ENCODE results near the gene ESRRG.

DNA sequence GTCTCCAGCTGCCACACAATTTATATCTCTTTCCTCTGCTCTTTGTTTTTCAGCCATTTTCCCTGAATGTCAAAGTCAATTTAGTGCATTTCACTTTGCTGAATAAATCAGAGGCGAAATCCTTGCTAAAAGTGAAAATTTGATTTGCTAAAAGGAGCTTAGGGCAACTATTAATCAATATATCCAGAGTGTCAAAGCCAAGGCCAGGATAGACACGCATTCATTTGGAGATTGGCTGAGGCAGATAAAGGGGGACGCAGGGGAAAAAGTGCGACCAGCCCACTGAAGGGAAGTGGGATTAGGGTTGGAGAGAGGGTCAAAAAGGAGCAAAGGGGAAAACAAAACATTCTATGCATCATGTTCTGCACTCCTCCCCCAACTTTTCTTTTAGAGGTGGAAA is 167.6 kb downstream of the ESRRG start:
- TF ChIP-seq, protein P1, sequence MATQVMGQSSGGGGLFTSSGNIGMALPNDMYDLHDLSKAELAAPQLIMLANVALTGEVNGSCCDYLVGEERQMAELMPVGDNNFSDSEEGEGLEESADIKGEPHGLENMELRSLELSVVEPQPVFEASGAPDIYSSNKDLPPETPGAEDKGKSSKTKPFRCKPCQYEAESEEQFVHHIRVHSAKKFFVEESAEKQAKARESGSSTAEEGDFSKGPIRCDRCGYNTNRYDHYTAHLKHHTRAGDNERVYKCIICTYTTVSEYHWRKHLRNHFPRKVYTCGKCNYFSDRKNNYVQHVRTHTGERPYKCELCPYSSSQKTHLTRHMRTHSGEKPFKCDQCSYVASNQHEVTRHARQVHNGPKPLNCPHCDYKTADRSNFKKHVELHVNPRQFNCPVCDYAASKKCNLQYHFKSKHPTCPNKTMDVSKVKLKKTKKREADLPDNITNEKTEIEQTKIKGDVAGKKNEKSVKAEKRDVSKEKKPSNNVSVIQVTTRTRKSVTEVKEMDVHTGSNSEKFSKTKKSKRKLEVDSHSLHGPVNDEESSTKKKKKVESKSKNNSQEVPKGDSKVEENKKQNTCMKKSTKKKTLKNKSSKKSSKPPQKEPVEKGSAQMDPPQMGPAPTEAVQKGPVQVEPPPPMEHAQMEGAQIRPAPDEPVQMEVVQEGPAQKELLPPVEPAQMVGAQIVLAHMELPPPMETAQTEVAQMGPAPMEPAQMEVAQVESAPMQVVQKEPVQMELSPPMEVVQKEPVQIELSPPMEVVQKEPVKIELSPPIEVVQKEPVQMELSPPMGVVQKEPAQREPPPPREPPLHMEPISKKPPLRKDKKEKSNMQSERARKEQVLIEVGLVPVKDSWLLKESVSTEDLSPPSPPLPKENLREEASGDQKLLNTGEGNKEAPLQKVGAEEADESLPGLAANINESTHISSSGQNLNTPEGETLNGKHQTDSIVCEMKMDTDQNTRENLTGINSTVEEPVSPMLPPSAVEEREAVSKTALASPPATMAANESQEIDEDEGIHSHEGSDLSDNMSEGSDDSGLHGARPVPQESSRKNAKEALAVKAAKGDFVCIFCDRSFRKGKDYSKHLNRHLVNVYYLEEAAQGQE (IDR thresholded peaks at IDR 0.05; ENCODE audit: unreplicated experiment), result no peak
- TF ChIP-seq, protein P2, sequence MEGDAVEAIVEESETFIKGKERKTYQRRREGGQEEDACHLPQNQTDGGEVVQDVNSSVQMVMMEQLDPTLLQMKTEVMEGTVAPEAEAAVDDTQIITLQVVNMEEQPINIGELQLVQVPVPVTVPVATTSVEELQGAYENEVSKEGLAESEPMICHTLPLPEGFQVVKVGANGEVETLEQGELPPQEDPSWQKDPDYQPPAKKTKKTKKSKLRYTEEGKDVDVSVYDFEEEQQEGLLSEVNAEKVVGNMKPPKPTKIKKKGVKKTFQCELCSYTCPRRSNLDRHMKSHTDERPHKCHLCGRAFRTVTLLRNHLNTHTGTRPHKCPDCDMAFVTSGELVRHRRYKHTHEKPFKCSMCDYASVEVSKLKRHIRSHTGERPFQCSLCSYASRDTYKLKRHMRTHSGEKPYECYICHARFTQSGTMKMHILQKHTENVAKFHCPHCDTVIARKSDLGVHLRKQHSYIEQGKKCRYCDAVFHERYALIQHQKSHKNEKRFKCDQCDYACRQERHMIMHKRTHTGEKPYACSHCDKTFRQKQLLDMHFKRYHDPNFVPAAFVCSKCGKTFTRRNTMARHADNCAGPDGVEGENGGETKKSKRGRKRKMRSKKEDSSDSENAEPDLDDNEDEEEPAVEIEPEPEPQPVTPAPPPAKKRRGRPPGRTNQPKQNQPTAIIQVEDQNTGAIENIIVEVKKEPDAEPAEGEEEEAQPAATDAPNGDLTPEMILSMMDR (conservative IDR thresholded peaks at IDR 0.05; ENCODE audit: low read depth in 2 of 2), result no peak
- TF ChIP-seq EZH2phosphoT487 (IDR thresholded peaks at IDR 0.05; ENCODE audit: unreplicated experiment) (no peak), EZH2 (IDR thresholded peaks at IDR 0.05; ENCODE audit: low read depth, unreplicated experiment) (no peak)

Measured in GM23338 (cell line).